T-helper 22 cell (primary cell): ENCODE data around the gene GRHL1.

Experiments used
- DNase-seq: peaks from one replicate; pipeline ENCODE4 v3.0.0-alpha.2; 2020; ENCODE audit warnings: low read depth

The GRHL1 gene

DNA sequence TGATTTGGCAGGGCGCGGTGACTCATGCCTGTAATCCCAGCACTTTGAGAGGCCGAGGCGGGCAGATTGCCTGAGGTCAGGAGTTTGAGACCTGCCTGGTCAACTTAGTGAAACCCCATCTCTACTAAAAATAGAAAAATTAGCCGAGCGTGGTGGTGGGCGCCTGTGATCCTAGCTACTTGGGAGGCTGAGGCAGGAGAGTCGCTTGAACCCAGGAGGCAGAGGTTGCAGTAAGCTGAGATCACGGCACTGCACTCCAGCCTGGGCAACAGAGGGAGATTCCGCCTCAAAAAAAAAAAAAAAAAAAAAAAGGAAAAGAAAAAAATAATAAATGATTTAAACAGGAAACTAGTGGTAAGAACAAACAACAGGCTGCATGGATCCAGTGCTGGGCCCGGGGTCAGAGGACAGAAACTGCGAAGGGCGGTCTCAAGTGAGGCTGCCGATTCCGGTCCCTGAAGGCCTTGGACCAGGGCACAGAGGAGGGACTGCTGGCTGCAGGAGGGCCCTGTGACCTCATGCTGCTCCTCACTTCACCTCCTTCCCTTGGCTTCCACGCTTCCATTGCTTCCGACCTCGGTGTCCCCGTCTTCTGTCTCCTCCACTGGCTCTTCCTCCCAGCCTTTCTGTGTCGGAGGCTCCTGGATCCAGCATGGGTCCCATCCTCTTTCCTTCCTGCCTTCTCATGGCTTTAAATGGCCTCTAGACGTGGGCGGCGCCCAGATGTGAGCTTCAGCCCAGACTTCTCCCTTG lies 2.1 kb upstream of the GRHL1 start:
- DNase-seq, result no peak

DNA sequence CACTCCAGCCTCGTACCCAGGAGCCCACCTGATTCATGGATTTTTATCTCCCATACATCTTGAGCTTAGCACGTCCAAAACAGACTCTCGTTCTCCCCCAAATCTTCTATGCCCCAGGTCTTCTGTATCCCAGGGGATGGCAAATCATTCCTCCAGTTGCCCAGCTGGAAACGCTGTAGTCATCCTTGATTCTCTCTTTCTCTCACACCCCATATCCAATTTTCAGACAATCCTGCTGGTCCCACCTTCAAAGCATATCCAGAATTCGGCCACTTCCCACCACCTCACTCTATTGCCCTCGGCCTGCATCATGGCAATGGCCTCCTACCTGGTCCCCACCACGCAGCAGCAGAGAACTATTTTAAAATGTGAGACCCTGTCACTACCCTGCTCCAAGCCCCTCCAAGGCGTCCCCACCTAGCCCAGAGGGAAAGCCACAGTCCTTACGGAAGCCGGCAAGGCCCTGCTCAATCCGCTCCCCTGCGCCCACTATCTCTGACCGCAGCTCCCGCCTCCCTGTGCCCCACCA lies 1.4 kb upstream of the GRHL1 start:
- no peak for DNase-seq

DNA sequence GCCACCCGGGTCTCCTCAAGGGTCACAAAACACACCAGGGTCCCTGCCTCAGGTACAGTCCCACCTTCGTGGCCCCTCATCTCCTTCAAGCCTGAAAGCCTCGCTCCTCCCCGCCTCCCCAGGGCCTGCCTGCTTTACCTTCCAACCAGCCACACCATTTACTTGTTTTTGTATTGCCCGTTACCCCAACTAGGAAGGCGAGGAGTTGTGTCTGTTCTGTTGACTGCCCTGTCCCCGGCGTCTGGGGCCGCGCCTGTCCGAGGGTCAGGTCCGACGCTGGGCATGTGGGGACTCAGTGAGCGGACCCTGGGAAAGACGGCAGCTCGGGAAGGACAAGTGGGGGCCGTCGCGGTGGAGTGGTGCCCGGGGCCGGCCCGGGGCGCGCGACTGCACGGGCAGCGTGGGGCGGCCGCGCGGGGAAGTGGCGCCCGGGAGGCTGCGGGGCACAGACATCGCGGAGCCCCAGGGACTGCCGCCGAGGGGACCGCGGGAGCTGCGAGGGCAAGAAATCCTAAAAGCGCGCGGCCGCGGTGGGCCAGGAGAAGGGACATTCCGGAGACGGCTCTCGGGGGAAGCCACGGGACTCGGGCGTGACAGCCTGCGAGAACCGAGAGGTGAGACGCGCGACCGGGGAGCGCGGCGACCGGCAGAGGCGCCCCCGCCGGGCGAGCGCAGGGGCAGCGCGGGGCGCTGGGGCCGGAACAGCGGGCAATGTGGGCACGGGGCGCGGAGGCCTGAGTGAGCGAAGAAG lies 797 bp upstream of the GRHL1 start:
- DNase-seq, result peak; percentile 38

DNA sequence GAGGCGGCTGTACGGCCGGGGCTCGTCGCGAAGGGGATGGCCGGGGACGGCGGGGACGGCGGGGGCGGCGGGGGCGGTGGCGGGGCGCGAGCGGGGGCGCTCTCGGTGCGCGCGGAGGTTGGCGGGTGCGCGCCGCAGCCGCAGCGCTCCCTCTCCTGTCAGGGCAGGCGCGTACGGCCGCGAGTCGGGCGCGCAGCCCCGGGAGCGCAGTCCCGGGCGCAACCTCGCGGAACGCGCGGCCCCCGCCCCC lies 296 bp upstream of the GRHL1 start:
- no peak for DNase-seq

DNA sequence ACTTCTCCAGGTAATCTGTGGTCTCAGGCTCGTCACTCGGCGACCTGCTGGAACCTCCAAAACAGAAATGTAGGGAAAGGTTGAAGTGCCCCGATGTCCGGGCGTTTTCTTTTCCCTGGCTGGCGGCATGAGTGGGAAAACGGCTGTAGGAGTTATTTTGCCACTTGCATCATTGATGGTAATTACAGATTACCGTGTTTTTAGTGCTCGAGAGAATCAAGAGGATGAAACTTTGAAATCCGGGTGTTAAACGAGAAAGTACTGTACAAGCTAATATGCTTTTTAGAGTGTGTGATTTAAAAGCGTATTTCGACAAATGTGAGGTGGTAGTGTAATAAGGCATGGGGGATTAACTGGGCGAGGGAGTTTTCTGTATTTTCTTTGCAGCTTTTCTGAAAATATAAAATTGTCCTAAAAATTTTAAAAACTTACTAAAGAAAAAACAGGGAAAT lies 819 bp downstream of the GRHL1 start:
- DNase-seq, result no peak

DNA sequence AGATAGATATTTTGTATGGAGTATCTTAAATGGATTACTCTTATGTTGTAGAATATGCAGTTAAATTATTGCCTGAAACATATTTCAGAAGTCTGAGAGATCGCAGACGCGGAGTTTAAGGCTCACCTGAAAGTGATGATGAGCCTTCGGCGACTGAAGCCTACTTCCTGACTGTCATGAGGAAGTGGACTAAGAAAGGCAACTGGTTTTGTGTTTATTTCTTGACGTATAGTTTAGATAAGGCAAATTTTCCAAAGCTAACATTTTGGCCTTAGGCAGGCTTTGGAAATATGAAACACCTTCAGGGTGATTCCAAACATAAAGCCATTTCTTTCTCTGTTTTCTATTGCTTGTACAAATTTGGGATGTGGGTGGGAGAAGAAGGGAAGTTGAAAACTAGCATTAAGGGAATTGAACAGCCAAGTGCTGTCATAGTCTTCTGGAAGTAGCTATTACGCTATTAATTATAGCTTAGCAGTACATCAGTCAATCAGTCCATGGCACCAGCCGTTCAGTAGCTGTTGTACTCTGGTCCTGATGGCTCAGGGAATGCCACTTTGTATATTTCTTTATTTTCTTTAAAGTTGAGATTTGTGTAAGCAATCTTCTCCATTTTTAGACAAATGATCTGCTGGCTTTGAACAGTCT lies 1.5 kb downstream of the GRHL1 start:
- no peak for DNase-seq

DNA sequence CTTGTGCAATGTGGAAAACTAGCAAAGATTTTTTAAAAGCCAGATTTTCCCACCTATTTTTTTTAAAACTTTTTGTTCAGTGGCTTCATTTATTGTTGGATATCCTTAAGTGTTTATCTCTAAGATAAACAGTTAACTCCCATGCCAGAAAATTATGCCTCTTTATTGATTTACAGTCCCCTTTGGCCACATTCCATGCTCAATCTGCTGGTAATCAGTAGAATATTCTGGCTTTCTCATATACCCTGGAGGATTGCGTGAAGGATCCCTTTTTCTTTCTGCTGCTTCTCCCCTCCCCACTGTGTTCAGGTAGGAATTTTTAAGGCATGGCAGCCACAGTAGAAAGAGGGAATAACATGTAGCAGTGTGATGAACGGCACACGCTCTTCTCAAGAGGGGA lies 2.6 kb downstream of the GRHL1 start:
- no peak for DNase-seq

DNA sequence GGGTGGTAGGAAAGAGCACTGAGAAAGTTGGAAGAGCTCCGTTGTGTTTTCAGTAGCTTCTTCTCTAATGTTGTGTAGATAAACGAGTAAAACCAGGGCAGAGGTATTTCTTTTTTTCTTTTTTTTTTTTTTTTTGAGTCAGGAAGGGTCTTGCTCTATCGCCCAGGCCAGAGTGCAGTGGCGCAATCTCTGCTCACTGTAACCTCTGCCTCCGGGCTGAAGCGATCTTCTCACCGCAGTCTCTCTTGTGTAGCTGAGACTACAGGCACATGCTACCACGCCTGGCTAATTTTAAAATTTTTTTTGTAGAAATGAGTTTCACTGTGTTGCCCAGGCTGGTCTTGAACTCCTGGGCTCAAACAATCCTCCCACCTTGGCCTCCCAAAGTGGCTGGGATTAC lies 6.6 kb downstream of the GRHL1 start:
- no peak for DNase-seq

DNA sequence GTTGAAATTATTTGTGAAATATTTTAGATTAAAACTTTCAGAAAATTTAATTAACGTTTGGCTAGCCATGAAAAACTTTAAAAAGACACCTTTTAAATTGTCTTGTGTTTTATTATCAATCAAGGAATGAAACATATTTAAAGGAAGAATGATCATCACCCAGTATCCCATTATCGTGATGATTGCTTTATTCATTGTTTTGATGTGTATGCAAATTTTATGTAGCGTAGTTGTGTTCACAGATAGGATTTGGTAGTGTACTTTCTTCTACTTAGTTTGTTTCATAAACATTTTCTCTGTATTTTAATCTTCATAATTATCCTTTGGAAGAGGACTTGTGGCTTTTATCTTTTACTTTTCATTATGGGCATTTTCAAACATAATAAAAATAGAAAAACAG lies 7.8 kb downstream of the GRHL1 start:
- DNase-seq, result no peak

DNA sequence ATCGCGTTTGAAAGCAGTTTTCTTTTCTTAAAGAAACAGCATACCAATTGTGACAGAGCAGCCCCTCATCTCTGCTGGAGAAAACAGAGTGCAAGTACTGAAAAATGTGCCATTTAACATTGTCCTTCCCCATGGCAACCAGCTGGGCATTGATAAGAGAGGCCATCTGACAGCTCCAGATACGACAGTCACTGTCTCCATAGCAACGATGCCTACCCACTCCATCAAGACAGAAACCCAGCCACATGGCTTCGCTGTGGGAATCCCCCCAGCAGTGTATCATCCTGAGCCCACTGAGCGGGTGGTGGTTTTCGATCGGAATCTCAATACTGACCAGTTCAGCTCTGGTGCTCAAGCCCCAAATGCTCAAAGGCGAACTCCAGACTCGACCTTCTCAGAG lies 9.5 kb downstream of the GRHL1 start:
- no peak for DNase-seq

DNA sequence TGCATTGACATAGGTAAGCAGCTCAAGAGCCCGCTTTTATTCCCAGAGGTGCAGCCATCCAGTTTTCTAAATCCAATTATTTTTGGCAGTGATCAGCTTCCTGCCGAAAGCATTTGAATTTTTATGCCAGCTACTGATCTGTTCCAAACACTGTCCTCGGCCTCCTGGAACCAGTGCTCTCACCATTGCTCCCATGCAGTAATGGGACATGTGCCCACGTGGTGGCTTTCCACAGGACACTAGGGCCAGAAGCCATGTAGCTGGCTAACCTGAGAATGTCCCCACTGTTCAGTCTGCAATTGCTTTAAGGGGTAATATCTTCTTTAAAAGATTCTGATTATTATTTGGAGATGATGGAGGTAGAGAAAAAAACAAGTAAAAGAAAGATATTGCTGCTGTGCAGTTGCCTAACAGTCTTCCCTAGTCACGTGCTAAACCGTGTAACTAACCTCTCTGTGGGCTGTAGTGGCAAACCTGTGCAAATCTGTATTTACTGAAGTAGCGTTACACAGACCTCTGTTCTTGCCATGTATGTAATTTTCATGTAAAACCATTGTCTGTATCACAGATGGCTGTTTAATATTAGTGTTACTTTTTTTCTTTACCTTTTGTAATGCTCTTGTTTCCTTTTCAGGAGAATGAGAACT lies 13.0 kb downstream of the GRHL1 start:
- DNase-seq, result no peak

DNA sequence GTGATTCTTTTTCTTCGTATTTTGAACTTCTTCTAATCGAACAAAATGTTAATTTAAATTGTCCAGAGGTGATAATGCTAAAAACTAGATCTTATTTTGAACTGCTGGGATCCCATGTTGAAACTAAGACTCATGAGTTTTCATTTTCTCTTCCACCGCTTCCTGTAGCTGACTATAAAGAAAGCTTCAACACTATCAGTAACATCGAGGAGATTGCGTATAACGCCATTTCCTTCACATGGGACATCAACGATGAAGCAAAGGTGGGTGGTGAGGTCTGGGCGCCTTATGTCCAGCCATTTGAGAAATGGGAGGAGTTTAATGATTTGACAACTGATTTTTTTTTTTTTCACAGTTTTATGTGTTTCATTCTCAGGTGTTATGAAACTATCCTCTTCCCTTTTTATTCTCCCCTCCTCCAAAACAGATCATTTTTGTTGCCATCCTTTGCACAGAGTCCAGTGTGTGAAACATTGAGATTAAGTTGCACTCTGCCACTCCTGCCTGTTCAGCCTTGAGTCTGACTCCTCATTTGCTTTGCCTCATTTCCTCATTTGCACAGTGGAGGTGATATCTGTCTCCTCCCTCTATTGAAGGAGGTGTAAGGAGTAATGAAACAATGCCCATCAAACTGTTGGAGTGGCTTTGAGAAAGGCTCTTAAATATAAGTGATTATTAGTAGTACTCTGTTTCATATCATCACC lies 13.8 kb downstream of the GRHL1 start:
- no peak for DNase-seq

DNA sequence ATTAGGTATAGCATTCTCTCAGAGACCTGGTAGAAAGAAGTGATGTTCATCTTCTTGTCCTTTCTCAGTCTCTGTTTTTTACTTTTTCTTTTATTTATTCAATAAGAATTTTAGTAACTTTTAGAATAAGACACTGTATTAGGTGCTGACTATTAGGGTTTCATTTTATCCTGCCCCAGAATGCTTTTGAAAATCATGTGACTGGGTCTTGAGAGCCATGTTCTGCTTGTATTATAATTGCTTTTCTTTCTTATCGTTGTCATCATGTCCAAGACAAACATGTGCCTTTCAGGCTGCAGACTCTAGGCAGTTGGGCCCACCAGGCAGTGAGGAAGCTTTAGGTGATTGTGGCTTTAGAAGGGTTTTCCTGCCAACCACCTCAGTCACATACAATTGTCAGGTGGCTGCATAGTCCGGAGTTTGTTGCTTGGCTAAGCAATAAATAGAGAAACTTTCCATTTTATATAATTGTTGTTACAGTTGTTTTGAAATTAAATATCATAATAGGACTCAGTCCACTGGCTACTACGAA lies 15.1 kb downstream of the GRHL1 start:
- DNase-seq, result no peak

DNA sequence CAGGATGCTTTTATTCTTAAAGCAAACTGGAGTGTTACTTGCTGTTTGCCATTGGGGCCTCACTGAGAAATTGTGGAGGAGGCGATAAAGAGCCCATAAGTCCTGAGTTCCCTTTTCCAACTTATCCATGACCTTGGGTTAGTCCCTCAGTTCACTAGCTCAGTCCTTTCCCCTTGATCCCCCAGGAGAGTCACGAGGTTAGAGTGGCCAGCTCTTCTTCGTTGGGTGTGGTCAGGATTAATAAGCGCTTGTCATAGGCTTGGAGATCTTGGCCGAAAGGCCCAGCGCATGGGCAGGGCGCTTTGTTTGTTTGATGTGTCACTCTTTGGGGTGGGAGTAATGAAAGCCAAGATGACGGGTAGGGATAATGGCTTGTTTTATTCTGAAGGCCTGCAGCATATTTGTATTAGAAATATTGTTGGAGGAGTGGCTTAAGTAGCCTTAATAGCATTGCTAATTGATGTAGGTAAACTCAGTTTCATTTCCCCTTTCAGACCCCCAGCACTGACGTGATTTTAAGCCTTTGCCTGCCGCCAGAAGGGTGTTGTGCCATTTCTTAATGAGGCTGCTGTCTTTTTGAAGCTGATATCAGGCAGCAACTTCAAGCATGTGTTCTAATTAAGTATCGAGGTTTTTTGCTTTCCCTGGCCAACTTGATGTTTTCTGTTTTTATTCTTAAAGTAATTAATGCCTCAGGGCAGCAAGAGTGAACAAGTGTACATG lies 15.7 kb downstream of the GRHL1 start:
- no peak for DNase-seq

DNA sequence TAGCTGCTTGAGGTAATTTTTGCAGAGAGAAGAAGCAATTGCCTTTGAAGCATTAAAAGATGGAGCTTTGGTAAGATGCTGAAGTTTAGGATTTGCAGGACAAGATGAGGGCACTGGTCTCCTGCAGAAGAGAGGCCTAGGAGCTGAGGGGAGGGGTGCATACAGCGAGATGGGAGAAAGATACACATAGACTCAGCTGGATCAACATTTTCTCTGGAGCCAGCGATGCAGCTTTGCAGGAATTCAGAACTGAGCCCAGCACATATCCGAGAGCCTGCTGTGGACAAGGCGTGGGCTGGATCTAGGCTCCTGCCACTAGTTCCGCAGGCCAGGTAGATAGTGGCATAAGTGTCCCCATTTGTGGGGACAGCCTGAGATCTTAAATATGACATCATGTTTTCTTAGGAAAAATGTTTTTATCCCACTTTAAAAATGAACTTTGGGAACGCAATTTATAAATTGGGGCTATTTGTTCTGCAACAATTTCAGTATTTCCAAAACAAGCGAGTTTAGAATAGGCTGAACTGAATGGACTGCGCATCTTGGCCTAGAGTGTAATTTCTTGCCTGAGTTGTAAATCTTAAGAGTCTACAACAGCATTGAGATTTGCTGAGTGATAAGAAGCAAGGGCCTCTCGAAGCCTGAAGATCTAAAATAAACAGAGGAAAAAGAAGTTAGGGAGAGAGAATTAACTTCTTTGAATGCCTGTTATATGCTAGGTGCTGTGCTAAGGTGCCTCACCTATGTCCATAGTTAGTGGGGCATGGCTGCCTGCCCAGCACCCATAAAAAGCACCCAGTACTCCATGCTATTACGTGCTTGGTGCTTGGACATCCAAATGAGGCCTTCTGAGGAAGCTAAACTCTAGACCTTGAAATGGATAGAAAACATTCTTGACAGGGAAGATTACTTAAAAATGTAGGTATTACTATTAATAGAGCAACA lies 17.3 kb downstream of the GRHL1 start:
- no peak for DNase-seq

DNA sequence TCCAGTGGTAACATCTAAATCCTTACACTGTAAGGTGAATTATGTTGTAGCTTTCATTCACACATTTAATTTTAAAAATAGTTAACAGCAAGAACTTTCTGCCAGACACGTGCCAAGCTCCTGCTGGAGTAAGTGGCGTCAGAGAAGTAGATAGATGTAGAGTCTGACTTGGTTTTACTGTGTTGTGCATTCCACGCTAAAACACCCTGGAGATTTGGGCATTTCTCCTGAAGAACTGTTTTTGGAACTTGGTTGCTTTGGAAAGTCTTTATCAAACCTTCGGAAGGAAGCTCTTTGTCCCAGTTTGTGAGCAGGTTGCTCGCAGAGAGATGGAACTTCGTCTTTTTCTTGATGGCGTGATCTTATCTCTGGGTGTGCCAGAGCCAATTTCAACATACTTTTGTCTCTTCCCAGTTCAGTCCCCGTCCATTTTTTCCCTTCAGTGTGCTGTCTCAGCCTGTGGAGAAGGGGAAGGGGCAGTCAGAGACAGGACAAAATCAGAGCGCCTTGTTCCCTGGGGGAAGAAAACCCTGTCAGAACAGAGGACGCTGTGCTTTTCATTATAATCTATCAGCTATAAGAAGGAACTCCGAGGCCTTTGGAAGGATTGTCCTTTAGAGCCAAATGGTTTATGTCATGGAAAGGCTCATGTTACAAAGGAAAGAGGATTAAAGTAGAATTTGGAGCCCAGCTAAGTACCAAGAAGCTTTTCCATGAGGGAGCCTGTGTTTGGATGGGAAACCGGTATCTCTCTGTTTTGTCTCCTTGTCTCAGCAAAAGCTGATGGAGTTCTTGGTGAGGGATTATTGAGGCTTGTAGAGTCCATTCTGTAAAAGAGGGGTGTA lies 18.9 kb downstream of the GRHL1 start:
- DNase-seq, result no peak

DNA sequence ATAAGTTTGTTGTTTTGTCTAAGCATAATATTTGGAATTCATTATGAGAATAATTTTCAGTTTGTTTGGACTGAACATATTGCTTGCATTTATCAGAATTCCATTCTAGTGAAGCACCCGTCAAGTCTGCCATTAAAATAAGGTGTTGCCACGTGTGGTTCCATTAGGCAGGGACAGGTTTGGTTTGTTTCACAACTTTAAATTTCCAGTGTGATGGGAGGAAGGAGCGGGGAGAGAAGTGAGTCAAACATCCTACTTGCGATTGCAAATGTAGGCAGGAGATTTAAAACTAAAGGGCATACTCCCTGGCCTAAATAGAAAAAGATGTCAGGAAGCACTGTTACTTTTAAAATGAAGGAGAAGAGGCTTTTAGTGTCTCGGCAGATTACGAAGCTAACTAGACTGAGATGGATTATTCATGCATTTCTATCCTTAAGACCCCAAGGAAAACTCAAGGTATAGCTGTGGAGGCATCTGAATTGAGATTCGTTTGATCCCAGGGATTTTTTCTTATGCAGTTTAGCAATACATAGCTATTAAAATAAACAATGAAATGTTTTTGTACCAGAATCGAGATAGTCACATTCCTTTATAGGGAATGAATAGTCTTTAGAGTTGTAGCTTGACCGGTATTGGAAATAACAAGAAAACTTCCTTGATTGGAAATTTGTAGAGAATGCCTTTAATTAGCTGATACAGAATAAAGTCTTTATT lies 19.8 kb downstream of the GRHL1 start:
- no peak for DNase-seq

DNA sequence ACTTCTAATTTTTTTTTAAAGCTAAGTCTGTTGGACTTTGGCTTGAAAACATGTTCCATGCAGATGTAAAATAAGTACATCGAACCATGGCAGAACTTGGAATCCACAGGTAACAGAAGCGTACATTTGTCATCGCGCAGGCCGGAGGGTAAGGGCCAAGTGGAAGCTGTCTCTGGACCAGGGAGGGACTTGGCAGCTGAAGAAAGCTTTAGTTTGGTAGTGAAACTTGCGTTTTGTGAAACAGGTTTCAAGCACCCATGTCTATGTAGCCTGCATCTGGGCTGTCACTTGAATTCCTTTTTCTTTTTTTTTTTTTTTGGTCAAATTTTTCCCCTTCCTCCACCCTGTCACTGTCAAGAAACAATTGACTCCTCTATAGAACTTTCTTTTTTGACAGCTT lies 20.4 kb downstream of the GRHL1 start:
- DNase-seq, result no peak
